Panc1 (cell line): ENCODE data around the gene SHOX. TPM values are rescaled to one million over a fixed set of nuclear protein-coding genes. Genes with fewer than 3 reads are reported as not detected.

ENCODE experiments used
- ATAC-seq: fragments of 200-7000 bp; cut with Tn5 transposase; 2 replicates; pipeline ENCODE4 v1.9.1; 2020; ENCODE audit warnings: mild to moderate bottlenecking, moderate library complexity
- BruUV-seq: library from RNA; stranded (reverse); fragments of 400-500 nt; replicated peaks from 2 replicates; lab custom pipeline; 2021; lab: Mats Ljungman, UMichigan
- CTCF ChIA-PET: fragments of 300-600 bp; sonication (Branson Sonifier 250); formaldehyde crosslinking; loops from one replicate; lab custom pipeline; 2022; ENCODE audit warnings: antibody characterized with exemption; lab: Charles Lee
- POLR2A ChIA-PET: fragments of 300-600 bp; sonication (Branson Sonifier 250); formaldehyde crosslinking; loops from one replicate; lab custom pipeline; 2022; ENCODE audit warnings: antibody characterized with exemption; lab: Charles Lee
- DNase-seq: peaks from one replicate; pipeline ENCODE4 v3.0.0-alpha.2; 2010; ENCODE audit warnings: low read depth, low spot score
- H3K27ac ChIP-seq: 2 replicates; pipeline ENCODE4 v1.5.1; 2011; ENCODE audit warnings: mild to moderate bottlenecking, low read length, inconsistent platforms
- H3K27me3 ChIP-seq: fragments of 200-500 bp; sonication (Bioruptor generic); 2 replicates; pipeline ENCODE4 v1.6.0; 2014; ENCODE audit warnings: low read length, inconsistent platforms; ENCODE audit not compliant: control insufficient read depth, insufficient read depth
- H3K36me3 ChIP-seq: fragments of 200-500 bp; sonication (Bioruptor generic); 2 replicates; pipeline ENCODE4 v1.5.1; 2014; ENCODE audit warnings: inconsistent platforms, mild to moderate bottlenecking, low read length, moderate library complexity; ENCODE audit not compliant: control insufficient read depth, insufficient read depth
- H3K4me1 ChIP-seq: 2 replicates; pipeline ENCODE4 v1.5.1; 2011; ENCODE audit warnings: inconsistent platforms, mild to moderate bottlenecking, low read length, moderate library complexity; ENCODE audit not compliant: control insufficient read depth, insufficient read depth
- H3K4me3 ChIP-seq, 2 experiments: 2 replicates each; pipeline ENCODE4 v1.5.1; 2011 to 2012; ENCODE audit warnings: low read depth in 2 of 2, low read length in 2 of 2, mild to moderate bottlenecking in 2 of 2, inconsistent platforms in 1 of 2, moderate library complexity in 1 of 2
- H3K9me3 ChIP-seq: fragments of 200-500 bp; sonication (Bioruptor generic); 2 replicates; pipeline ENCODE4 v1.5.1; 2014; ENCODE audit warnings: low read depth, mild to moderate bottlenecking, inconsistent platforms, low read length, moderate library complexity; ENCODE audit not compliant: control insufficient read depth, insufficient read depth
- CTCF ChIP-seq: fragments of 450-650 bp; IDR thresholded peaks from 2 replicates; pipeline ENCODE4 v1.5.1; 2017; ENCODE audit warnings: mild to moderate bottlenecking
- POLR2AphosphoS5 ChIP-seq: IDR thresholded peaks from 2 replicates; pipeline ENCODE4 v1.6.1; 2012; ENCODE audit warnings: mild to moderate bottlenecking, low read depth, low read length, moderate library complexity
- REST ChIP-seq, 2 experiments: IDR thresholded peaks; 2 replicates each; pipeline ENCODE4 v1.6.1; 2011 to 2012; ENCODE audit warnings: low read depth in 2 of 2, control low read depth in 1 of 2, low read length in 1 of 2, mild to moderate bottlenecking in 1 of 2, moderate library complexity in 1 of 2; ENCODE audit not compliant: insufficient read depth in 1 of 2
- SIN3A ChIP-seq: IDR thresholded peaks from 2 replicates; pipeline ENCODE4 v1.6.1; 2012; ENCODE audit warnings: low read depth, mild to moderate bottlenecking, low read length, moderate library complexity, borderline replicate concordance; ENCODE audit not compliant: insufficient read depth
- TCF7L2 ChIP-seq: IDR thresholded peaks from 2 replicates; pipeline ENCODE4 v1.6.1; 2011; ENCODE audit warnings: mild to moderate bottlenecking, low read depth, low read length, inconsistent platforms
- in situ Hi-C: cut with HindIII; loops from 2 replicates; pipeline ENCODE4 v1.10.0; 2016; ENCODE audit warnings: low sequenced_read_pairs, low pct_unique_long_range_greater_than_20kb
- intact Hi-C: fragments of 100-400 bp; cut with micrococcal nuclease; formaldehyde crosslinking; loops from one replicate; pipeline ENCODE4 v1.10.0; 2022; ENCODE audit not compliant: unreplicated experiment
- total RNA-seq: library from RNA; stranded (reverse); gene quantifications from one replicate; pipeline ENCODE4 v1.2.1, GENCODE V29; 2021; ENCODE audit not compliant: unreplicated experiment

SHOX gene
- total RNA-seq, 1 experiment from 2014 or later = not detected

- intact Hi-C loops (no loop called here), in situ Hi-C loops (no loop called here)
- POLR2A ChIA-PET = no interaction called here
- no peak for DNase-seq
- Histone ChIP-seq H3K36me3 (no peaks in the 10 kb centered on the region), H3K9me3 (no peaks in the 10 kb centered on the region), H3K27ac (no peak overlapping the region), H3K4me1 (no peaks in the 10 kb centered on the region), H3K4me3 (no peak overlapping the region), H3K27me3 (no peaks in the 10 kb centered on the region)
- CTCF ChIA-PET = no interaction called here
- TF ChIP-seq TCF7L2 (no peak), CTCF (no peak), REST (IDR thresholded peaks at IDR 0.05; ENCODE audit: insufficient read depth in 1 of 2, low read depth in 2 of 2, low read length in 1 of 2) (no peak), SIN3A (no peak), POLR2AphosphoS5 (no peak)
- no peak for ATAC-seq
- BruUV-seq = no TSS peak
Observed at GRCh38 chrX:672931-673330, 42.3 kb downstream of the SHOX start.

GRCh38 chrX:675279-675954, 44.8 kb downstream of the SHOX start:
- CTCF ChIA-PET = no interaction called here
- Histone ChIP-seq H3K4me1 (no peaks in the 10 kb centered on the region), H3K27ac (no peak overlapping the region), H3K36me3 (no peaks in the 10 kb centered on the region), H3K27me3 (no peaks in the 10 kb centered on the region), H3K4me3 (no peak overlapping the region), H3K9me3 (no peaks in the 10 kb centered on the region)
- no peak for TF ChIP-seq REST (IDR thresholded peaks at IDR 0.05; ENCODE audit: insufficient read depth in 1 of 2, low read depth in 2 of 2, low read length in 1 of 2)
- TF ChIP-seq POLR2AphosphoS5 = no peak
- no peak for TF ChIP-seq SIN3A
- no peak for TF ChIP-seq TCF7L2
- TF ChIP-seq CTCF = no peak
- DNase-seq = no peak
- no TSS peak for BruUV-seq
- no peak for ATAC-seq
- POLR2A ChIA-PET = no interaction called here
- intact Hi-C loops (no loop called here), in situ Hi-C loops (no loop called here)
